IMR-90 (cell line): ENCODE data around the gene TGFBI. TPM values are rescaled to one million over a fixed set of nuclear protein-coding genes. Genes with fewer than 3 reads are reported as not detected.

Source experiments
- ATAC-seq: fragments of 200-7000 bp; cut with Tn5 transposase; 2 replicates; pipeline ENCODE4 v1.9.1; 2020; ENCODE audit warnings: low read depth, mild to moderate bottlenecking, moderate library complexity
- BruUV-seq: library from RNA; stranded (reverse); fragments of 400-500 nt; replicated peaks from 2 replicates; lab custom pipeline; 2021; lab: Mats Ljungman, UMichigan
- CTCF ChIA-PET: fragments of 300-600 bp; formaldehyde crosslinking; extraction: SDS; loops from one replicate; lab custom pipeline; 2021; ENCODE audit warnings: antibody characterized with exemption; lab: Yijun Ruan, JAX
- POLR2A ChIA-PET: fragments of 300-600 bp; sonication (Branson Sonifier 250); formaldehyde crosslinking; loops from one replicate; lab custom pipeline; 2022; ENCODE audit warnings: antibody characterized with exemption; ENCODE audit not compliant: unreplicated experiment; lab: Charles Lee
- DNase-seq: peaks from one replicate; pipeline ENCODE4 v3.0.0; 2013
- H2AFZ ChIP-seq: replicated peaks from 2 replicates; pipeline ENCODE3; 2013; ENCODE audit warnings: low read length, mild to moderate bottlenecking; ENCODE audit not compliant: poor library complexity
- H2AK5ac ChIP-seq: 2 replicates; pipeline ENCODE4 v1.6.1; 2013; ENCODE audit warnings: low read depth, low read length, inconsistent platforms
- H2AK9ac ChIP-seq: replicated peaks from 2 replicates; pipeline ENCODE3; 2013; ENCODE audit warnings: mild to moderate bottlenecking, low read depth, low read length, moderate library complexity; ENCODE audit not compliant: poor library complexity
- H2BK120ac ChIP-seq: 2 replicates; pipeline ENCODE4 v1.6.1; 2013; ENCODE audit warnings: low read depth, low read length, inconsistent platforms
- H2BK15ac ChIP-seq: 3 replicates; pipeline ENCODE4 v1.6.1; 2013; ENCODE audit warnings: low read depth, low read length, inconsistent platforms
- H2BK20ac ChIP-seq: 2 replicates; pipeline ENCODE4 v1.6.1; 2013; ENCODE audit warnings: low read depth, mild to moderate bottlenecking, inconsistent platforms, low read length, moderate library complexity
- H2BK5ac ChIP-seq: 2 replicates; pipeline ENCODE4 v1.6.1; 2013; ENCODE audit warnings: mild to moderate bottlenecking, low read depth, low read length, inconsistent platforms; ENCODE audit not compliant: poor library complexity, severe bottlenecking
- H3K14ac ChIP-seq: replicated peaks from 2 replicates; pipeline ENCODE4 v1.6.1; 2013; ENCODE audit warnings: low read depth, low read length, inconsistent platforms
- H3K18ac ChIP-seq: 2 replicates; pipeline ENCODE4 v1.6.1; 2013; ENCODE audit warnings: low read depth, low read length, control low read depth
- H3K23ac ChIP-seq: 2 replicates; pipeline ENCODE4 v1.6.1; 2013; ENCODE audit warnings: low read depth, low read length, inconsistent platforms
- H3K27ac ChIP-seq: 2 replicates; pipeline ENCODE4 v1.5.1; 2013; ENCODE audit warnings: mild to moderate bottlenecking, control low read depth, low read length; ENCODE audit not compliant: insufficient read depth
- H3K27me3 ChIP-seq: 2 replicates; pipeline ENCODE4 v1.6.1; 2013; ENCODE audit warnings: low read length; ENCODE audit not compliant: control insufficient read depth, insufficient read depth
- H3K36me3 ChIP-seq: 2 replicates; pipeline ENCODE4 v1.6.1; 2013; ENCODE audit warnings: low read length, mixed read lengths; ENCODE audit not compliant: control insufficient read depth, insufficient read depth
- H3K4ac ChIP-seq: 2 replicates; pipeline ENCODE4 v1.6.1; 2013; ENCODE audit warnings: low read depth, low read length, inconsistent platforms
- H3K4me1 ChIP-seq: 2 replicates; pipeline ENCODE4 v1.6.1; 2013; ENCODE audit warnings: low read length, mixed read lengths; ENCODE audit not compliant: control insufficient read depth, insufficient read depth
- H3K4me2 ChIP-seq: 2 replicates; pipeline ENCODE4 v1.6.1; 2013; ENCODE audit warnings: low read depth, mild to moderate bottlenecking, control low read depth, low read length, moderate library complexity
- H3K4me3 ChIP-seq: 2 replicates; pipeline ENCODE4 v1.5.1; 2013; ENCODE audit warnings: low read depth, mild to moderate bottlenecking, control low read depth, low read length, moderate library complexity; ENCODE audit not compliant: insufficient read depth
- H3K56ac ChIP-seq: 2 replicates; pipeline ENCODE4 v1.6.1; 2013; ENCODE audit warnings: low read length, inconsistent platforms; ENCODE audit not compliant: insufficient read depth; ENCODE audit errors: extremely low read depth
- H3K79me1 ChIP-seq, 2 experiments: 2 replicates each; pipeline ENCODE4 v1.6.1; 2013; ENCODE audit warnings: low read length in 2 of 2, inconsistent platforms in 1 of 2, low read depth in 1 of 2
- H3K9ac ChIP-seq: 2 replicates; pipeline ENCODE4 v1.6.1; 2013; ENCODE audit warnings: low read depth, low read length, control low read depth
- H3K9me1 ChIP-seq: 2 replicates; pipeline ENCODE4 v1.6.1; 2013; ENCODE audit warnings: low read length, inconsistent platforms; ENCODE audit not compliant: insufficient read depth
- H3K9me3 ChIP-seq: 2 replicates; pipeline ENCODE4 v1.6.1; 2013; ENCODE audit warnings: low read length; ENCODE audit not compliant: control insufficient read depth, insufficient read depth
- H4K20me1 ChIP-seq: 2 replicates; pipeline ENCODE4 v1.6.1; 2013; ENCODE audit warnings: low read length, inconsistent platforms; ENCODE audit not compliant: insufficient read depth
- H4K5ac ChIP-seq: 2 replicates; pipeline ENCODE4 v1.6.1; 2013; ENCODE audit warnings: mild to moderate bottlenecking, low read depth, low read length, control low read depth
- H4K8ac ChIP-seq, 2 experiments: 2 replicates each; pipeline ENCODE4 v1.6.1; 2013; ENCODE audit warnings: low read depth in 2 of 2, low read length in 2 of 2, control low read depth in 1 of 2, inconsistent platforms in 1 of 2
- H4K91ac ChIP-seq: 2 replicates; pipeline ENCODE4 v1.6.1; 2013; ENCODE audit warnings: low read depth, low read length, inconsistent platforms; ENCODE audit not compliant: insufficient read depth
- BHLHE40 ChIP-seq: fragments of 150-350 bp; IDR thresholded peaks from 2 replicates; pipeline ENCODE4 v1.6.1; 2016; ENCODE audit warnings: mild to moderate bottlenecking, low read depth, low read length
- CEBPB ChIP-seq: IDR thresholded peaks from 2 replicates; pipeline ENCODE4 v1.6.1; 2012; ENCODE audit warnings: low read depth, low read length, improper control_type of control experiment
- CHD1 ChIP-seq: IDR thresholded peaks from 2 replicates; pipeline ENCODE4 v1.6.1; 2012; ENCODE audit warnings: low read depth, low read length, improper control_type of control experiment
- CTCF ChIP-seq: conservative IDR thresholded peaks from 2 replicates; pipeline ENCODE4 v1.5.1; 2012; ENCODE audit warnings: mild to moderate bottlenecking, low read depth, low read length, improper control_type of control experiment
- ELK1 ChIP-seq: fragments of 150-350 bp; IDR thresholded peaks from 2 replicates; pipeline ENCODE4 v1.6.1; 2016; ENCODE audit warnings: low read depth, mild to moderate bottlenecking, low read length, moderate library complexity, borderline replicate concordance
- FOS ChIP-seq: fragments of 150-350 bp; IDR thresholded peaks from 2 replicates; pipeline ENCODE4 v1.6.1; 2016; ENCODE audit warnings: low read depth, low read length
- MAFK ChIP-seq: IDR thresholded peaks from 2 replicates; pipeline ENCODE4 v1.6.1; 2012; ENCODE audit warnings: low read depth, low read length, improper control_type of control experiment
- MAZ ChIP-seq: IDR thresholded peaks from 2 replicates; pipeline ENCODE4 v1.6.1; 2012; ENCODE audit warnings: low read depth, mild to moderate bottlenecking, low read length, improper control_type of control experiment, moderate library complexity, borderline replicate concordance
- MXI1 ChIP-seq: IDR thresholded peaks from 2 replicates; pipeline ENCODE4 v1.6.1; 2012; ENCODE audit warnings: low read depth, mild to moderate bottlenecking, low read length, moderate library complexity, borderline replicate concordance
- NFE2L2 ChIP-seq: fragments of 150-350 bp; IDR thresholded peaks from 2 replicates; pipeline ENCODE4 v1.6.1; 2016; ENCODE audit warnings: low read depth, mild to moderate bottlenecking, low read length
- POLR2A ChIP-seq: IDR thresholded peaks from 2 replicates; pipeline ENCODE4 v1.6.1; 2012; ENCODE audit warnings: mild to moderate bottlenecking, low read depth, low read length
- RAD21 ChIP-seq: IDR thresholded peaks from 2 replicates; pipeline ENCODE4 v1.6.1; 2012; ENCODE audit warnings: low read length, improper control_type of control experiment
- RCOR1 ChIP-seq: IDR thresholded peaks from 2 replicates; pipeline ENCODE4 v1.6.1; 2012; ENCODE audit warnings: mild to moderate bottlenecking, low read length, improper control_type of control experiment; ENCODE audit not compliant: insufficient replicate concordance
- RFX5 ChIP-seq: IDR thresholded peaks from 2 replicates; pipeline ENCODE4 v1.8.0; 2012; ENCODE audit warnings: low read depth, mild to moderate bottlenecking, low read length, moderate library complexity
- SMC3 ChIP-seq: fragments of 150-350 bp; IDR thresholded peaks from 2 replicates; pipeline ENCODE4 v1.6.1; 2016; ENCODE audit warnings: low read depth, mild to moderate bottlenecking, antibody characterized with exemption, low read length, moderate library complexity
- USF2 ChIP-seq: fragments of 150-350 bp; IDR thresholded peaks from 2 replicates; pipeline ENCODE4 v1.6.1; 2017; ENCODE audit warnings: mild to moderate bottlenecking, antibody characterized with exemption, low read length, low read depth
- WGBS, 2 experiments: methylation state at CpG; one replicate each; pipeline versions ENCODE4 v1.1.5 to v1.1.7; 2013; ENCODE audit warnings: missing lambda C conversion rate in 2 of 2; ENCODE audit not compliant: insufficient read length in 1 of 2; ENCODE audit errors: extremely low coverage in 2 of 2; 5-methylcytosine and 5-hydroxymethylcytosine counted together
- dilution Hi-C: fragments of 300-500 bp; cut with HindIII; formaldehyde crosslinking; loops from one replicate; pipeline ENCODE4 v1.14.3; 2018; ENCODE audit warnings: low sequenced_read_pairs; ENCODE audit not compliant: unreplicated experiment
- in situ Hi-C: fragments of 300-500 bp; cut with MboI; formaldehyde crosslinking; loops from 3 replicates; pipeline ENCODE4 v1.14.3; 2019; ENCODE audit warnings: low sequenced_read_pairs, inconsistent platforms, mixed read lengths
- intact Hi-C: fragments of 100-400 bp; cut with micrococcal nuclease; formaldehyde crosslinking; loops from 2 replicates; pipeline ENCODE4 v1.10.0; 2022
- polyA plus RNA-seq, 3 experiments: library from polyadenylated mRNA; depleted of rRNA; stranded (reverse); fragments of >200 nt; gene quantifications; 2 replicates each; pipeline ENCODE4 v1.2.3, GENCODE V29; 2012; ENCODE audit warnings: low replicate concordance in 1 of 3
- total RNA-seq: library from RNA; depleted of rRNA; stranded (reverse); fragments of >200 nt; gene quantifications from 2 replicates; pipeline ENCODE4 v1.2.3, GENCODE V29; 2012

Gene TGFBI
- total and polyA plus RNA-seq, 2 of the 4 experiments (the other 2 are of a cell fraction), result 618 to 1,551 TPM

- dilution Hi-C loops, result no loop called here
- Histone ChIP-seq H2BK5ac (peak overlapping the region; percentile 25), H3K56ac (no peak overlapping the region; the same call in 1 of the 2 replicates), H2BK15ac (peak overlapping the region; percentile 42; the same call in 1 of the 3 replicates), H3K4me2 (no peak overlapping the region), H4K91ac (no peak overlapping the region; the same call in 1 of the 2 replicates), H3K9me1 (peaks cover 15% of the 10 kb centered on the region), H2AK9ac (no peak overlapping the region), H4K5ac (no peak overlapping the region; the same call in 1 of the 2 replicates), H3K79me1 (peaks cover 9 to 31% of the 10 kb centered on the region in 2 experiments; a peak in 3 of 4 replicates), H4K8ac (peak overlapping the region in 1 of 2 experiments; percentile 32; a peak in 1 of 4 replicates), H3K23ac (no peak overlapping the region), H4K20me1 (peaks cover 20% of the 10 kb centered on the region), H2BK20ac (peak overlapping the region; percentile 19; the same call in 1 of the 2 replicates), H2AFZ (no peak overlapping the region), H3K9me3 (no peaks in the 10 kb centered on the region), H3K4ac (0 out of 2 replicates have a peak overlapping the region, but pooled peaks have one; percentile 58), H3K18ac (peak overlapping the region; percentile 68), H3K36me3 (peaks cover 12% of the 10 kb centered on the region), H2BK120ac (peak overlapping the region; percentile 54; the same call in 1 of the 2 replicates), H2AK5ac (peak overlapping the region; percentile 9; the same call in 1 of the 2 replicates), H3K27me3 (no peaks in the 10 kb centered on the region), H3K27ac (peak overlapping the region; percentile 88), H3K4me1 (peaks cover 32% of the 10 kb centered on the region), H3K14ac (no peak overlapping the region; the same call in 1 of the 2 replicates), H3K4me3 (no peak overlapping the region), H3K9ac (no peak overlapping the region)
- ChIA-PET POLR2A (no interaction called here), CTCF (interaction anchor here (0.6 to 1.2 kb wide), 2 partner anchors 14 to 48 kb away, joined by 3 to 4 read pairs; no protein-coding TSS in a partner anchor)
- TF ChIP-seq MXI1, result no peak
- TF ChIP-seq CEBPB, result no peak
- no peak for TF ChIP-seq RFX5
- TF ChIP-seq FOS, result no peak
- no peak for TF ChIP-seq SMC3
- TF ChIP-seq BHLHE40, result no peak
- TF ChIP-seq USF2, result no peak
- no peak for TF ChIP-seq RAD21
- no peak for TF ChIP-seq MAZ
- TF ChIP-seq NFE2L2, result no peak
- no peak for TF ChIP-seq POLR2A
- no peak for TF ChIP-seq RCOR1
- TF ChIP-seq CTCF, result no peak
- TF ChIP-seq CHD1, result no peak
- TF ChIP-seq MAFK, result no peak
- no peak for TF ChIP-seq ELK1
- intact Hi-C loops, result loop anchor here (5.0 kb wide), 1 partner anchor 39 kb away; no protein-coding TSS in a partner anchor
- BruUV-seq, result no TSS peak
- DNase-seq, result peak; percentile 51
- in situ Hi-C loops, result no loop called here
- no peak for ATAC-seq
- no CpG with 5 or more reads among the region's 2 CpGs for WGBS, 2 experiments
Observed at GRCh38 chr5:136025900-136026299, 2.9 kb upstream of the TGFBI start.
